ENCODE results near the gene OR4D1. TPM values are rescaled to one million over a fixed set of nuclear protein-coding genes. Genes with fewer than 3 reads are reported as not detected.
"Not testable (repeated sequence)": the region's sequence is repeated elsewhere in the genome, so short reads cannot be mapped to it uniquely, and the experiment has no call there.

The OR4D1 gene
- polyA plus RNA-seq (ENCODE audit: insufficient read length in 4 of 4) = under 1 TPM in 1 of 4 donors, not detected in 3; 0.04 TPM

DNA sequence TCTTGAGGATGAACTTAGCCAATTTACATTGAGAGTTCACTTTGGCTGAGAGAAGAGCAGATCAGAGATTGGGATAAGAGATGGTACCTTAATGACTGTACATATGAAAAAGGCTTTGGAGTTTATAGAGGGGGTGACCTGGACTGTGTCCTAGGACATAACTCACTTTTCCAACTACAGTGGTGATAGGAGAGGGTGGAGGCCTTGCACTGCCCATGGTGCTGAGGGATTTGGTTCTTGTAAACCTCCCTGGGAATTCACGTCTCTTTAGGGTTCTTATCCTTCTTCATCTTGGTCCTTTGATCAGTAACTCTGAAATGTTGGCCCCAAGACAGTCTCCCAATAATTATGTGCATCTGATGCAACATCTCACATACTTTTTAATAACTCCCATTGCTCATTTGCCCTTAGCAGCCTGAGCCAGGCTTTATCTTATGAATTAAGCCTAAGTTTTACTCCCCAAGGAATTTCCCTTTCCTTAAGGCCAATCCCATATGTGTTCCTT lies at the start of gene OR4D1:
OR4D1 (plus strand) TSS at position 455 of the 505 bp plus-strand sequence. CDS start 6,770 bp downstream, outside the sequence.
- no peak for DNase-seq (ENCODE audit: low read depth in 4 of 4, low spot score in 3 of 4)

DNA sequence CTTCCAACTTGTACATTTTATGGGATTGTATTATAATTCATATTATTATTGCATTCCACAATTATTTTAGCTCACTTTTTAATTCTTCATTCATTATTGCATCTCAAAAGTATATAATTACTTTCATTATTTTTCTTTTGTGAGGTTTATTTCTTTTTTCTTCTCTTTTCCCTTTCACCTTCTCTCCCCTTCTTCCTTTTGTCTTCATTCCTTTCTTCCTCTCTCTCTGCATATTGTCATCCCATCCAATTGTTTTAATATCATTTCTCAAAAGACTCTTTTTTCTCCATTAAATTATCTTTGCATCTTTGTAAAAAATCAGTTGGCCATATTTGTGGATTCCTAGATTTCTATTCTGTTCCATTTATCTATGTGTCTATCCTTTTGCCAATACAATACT lies 47.7 kb upstream of the OR4D1 start:
- DNase-seq (ENCODE audit: low read depth in 4 of 4, low spot score in 3 of 4) = no peak

DNA sequence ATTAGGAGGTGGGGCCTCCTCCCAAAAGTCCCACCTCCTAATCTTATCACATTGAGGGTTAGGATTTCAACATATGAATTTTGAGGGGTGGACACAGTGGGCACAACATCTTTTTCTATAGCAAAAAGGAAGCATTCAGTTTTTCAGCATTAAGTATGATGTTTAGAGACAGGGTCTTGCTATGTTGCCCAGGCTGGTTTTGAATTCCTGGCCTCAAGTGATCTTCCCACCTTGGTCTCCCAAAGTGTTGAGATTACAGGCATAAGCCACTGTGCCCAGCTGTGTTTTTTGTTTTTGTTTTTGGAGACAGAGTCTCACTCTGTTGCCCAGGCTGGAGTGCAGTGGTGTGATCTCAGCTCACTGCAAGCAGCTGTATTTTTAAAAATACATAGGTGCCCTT lies 46.3 kb upstream of the OR4D1 start:
- not testable (repeated sequence) for DNase-seq (ENCODE audit: low read depth in 4 of 4, low spot score in 3 of 4)

DNA sequence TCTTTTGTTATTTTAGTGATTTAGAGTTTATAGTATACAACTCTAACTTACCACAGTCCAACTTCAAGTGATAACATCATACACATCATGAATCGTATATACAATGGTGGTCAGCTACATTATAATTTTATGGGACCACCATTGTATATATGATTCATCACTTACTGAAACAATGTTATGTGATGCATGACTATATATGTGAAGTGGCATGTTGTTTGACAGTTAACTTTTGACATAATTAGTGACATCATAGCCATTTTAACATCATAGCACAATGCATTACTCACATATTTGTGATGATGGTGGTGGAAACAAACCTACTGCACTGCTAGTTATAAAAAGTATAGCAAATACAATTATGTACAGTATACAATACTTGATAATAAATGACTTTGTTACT lies 43.1 kb upstream of the OR4D1 start:
- no peak for DNase-seq (ENCODE audit: low read depth in 4 of 4, low spot score in 3 of 4)

DNA sequence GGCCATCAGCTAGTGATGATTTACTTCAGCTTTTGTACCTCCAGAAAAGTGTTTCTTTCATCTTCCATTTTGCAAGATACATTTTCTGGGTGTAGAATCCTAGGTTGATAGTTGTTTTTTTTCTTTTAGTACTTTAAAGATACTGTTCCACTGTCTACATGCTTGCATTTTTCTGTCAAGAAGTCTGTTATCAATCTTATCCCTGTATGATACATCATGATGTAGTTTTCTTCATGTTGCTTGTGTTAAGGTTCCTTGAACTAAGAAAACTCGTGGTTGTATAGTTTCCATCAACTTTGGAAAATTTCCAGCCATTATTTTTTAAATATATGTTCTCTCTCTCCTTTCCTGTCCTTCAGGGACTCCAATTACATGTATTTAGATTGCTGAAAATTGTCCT lies 40.9 kb upstream of the OR4D1 start:
- DNase-seq (ENCODE audit: low read depth in 4 of 4, low spot score in 3 of 4) = no peak

DNA sequence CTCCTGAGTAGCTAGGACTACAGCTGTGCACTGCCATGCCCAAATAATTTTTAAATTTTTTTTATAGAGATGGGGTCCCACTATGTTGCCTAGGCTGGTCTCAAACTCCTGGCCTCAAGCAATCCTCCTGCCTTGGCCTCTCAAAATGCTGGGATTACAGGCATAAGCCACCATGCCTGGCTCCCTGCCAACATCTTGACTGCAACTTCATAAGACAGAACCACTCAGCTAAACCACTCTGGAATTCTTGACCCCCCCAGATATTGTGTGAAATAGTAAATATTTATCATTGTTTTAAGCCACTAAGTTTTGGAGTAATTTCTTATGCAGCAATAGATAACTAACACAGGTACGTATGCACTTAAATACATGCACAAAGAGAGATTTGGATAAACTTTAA lies 39.0 kb upstream of the OR4D1 start:
- no peak for DNase-seq (ENCODE audit: low read depth in 4 of 4, low spot score in 3 of 4)

DNA sequence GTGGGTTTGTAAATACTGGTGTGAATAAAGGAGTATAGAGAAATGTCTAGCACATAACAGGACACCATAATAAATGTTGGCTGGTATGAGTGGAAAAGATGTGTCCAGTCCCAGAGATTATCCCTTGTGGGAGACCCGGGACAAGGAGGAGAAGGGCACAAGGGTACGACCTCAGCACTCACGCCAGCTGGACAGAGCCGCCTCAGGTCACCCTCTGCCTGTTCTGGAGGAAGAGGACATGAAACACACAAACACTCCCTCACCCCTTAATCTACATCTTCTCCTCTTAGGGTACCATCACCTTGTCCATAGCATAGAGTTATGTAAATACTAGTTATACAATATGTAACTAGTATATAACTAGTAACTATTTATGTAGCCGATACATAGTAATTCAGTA lies 38.2 kb upstream of the OR4D1 start:
- DNase-seq (ENCODE audit: low read depth in 4 of 4, low spot score in 3 of 4) = no peak

DNA sequence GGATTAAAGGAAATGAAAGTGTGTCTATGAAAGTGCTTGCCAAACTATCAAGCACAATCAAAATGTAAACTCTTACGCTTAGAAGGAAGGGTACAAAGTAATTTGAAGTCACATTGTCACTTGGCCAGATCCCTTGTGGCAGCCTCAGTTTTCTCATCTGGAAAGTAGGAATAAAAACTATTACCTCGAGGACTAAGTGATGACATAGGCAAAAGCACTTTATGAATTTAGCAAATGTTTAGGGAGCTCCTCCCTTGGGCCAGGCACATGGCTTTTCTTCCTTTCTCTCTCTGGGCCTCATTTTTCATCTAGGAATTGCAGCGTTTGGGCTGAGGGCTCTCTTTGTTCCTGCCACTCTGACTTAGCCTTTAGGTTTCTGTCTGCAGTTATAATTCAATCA lies 36.5 kb upstream of the OR4D1 start:
- DNase-seq (ENCODE audit: low read depth in 4 of 4, low spot score in 3 of 4) = no peak

DNA sequence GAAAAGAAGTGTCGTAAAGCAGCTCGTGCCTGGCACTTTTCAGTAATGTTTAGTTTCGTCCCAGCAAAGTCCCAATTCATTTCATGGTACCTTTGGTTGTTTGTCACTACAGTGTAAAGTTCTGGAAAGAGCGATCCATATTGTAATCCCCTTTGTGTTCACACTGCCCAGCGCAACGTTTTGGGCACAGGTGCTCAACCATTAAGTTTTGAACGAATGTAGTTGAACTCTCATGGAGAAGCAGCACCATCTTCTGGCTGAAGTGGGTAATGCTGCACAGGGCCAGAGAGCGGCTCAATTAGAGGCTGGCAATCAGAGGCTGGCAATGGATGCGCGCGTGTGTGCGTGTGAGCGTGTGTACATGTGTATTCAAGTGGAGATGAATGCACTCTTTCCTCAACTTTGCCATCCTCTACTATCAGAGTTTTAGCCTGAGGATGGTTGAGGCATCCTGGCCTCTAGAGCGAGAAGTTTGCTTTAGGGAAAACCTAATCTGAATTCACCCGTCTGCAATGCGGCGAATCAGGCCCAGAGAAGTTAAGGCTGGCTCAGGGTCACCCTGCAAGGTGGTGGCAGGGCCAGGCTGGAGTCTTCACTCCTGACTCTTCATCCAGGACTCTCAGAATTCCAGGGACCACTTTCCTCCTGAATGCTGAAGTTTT lies 35.1 kb upstream of the OR4D1 start:
- DNase-seq (ENCODE audit: low read depth in 4 of 4, low spot score in 3 of 4) = peak; percentile 56 to 60 (median 58)

DNA sequence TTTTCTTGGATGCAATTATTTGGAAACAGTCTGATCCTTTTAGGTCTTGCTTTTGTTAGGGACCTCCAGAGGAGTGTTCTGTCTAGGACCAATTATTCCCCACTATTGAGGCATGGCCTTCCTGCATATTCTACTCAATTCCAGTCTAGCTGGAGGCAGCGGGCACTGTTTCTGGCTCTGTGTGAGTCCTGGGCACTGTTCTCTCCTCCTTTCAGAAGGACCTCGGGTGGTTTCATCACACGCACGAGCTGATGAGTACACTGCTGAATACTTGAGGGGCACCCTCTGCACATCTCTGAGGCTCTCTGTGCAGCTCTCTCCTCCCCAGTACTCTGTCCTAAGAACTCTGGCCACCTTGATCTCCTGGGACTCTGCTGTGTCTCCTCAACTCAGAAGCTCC lies 34.2 kb upstream of the OR4D1 start:
- DNase-seq (ENCODE audit: low read depth in 4 of 4, low spot score in 3 of 4) = no peak

DNA sequence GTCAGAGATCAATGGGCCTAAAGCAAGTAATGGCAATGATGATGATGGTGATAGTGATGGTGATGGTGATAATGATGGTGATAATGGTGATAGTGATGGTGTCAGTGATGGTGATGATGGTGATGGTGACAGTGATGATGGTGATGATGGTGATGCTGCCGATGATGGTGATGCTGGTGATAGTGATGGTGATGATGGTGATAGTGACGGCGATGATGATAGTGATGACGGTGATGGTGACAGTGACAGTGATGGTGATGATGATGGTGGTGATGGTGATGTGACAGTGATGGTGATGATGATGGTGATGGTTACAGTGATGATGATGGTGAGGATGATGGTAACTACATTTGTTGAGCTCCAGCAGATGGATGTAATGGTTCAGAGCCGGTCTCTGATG lies 30.8 kb upstream of the OR4D1 start:
- DNase-seq (ENCODE audit: low read depth in 4 of 4, low spot score in 3 of 4) = no peak

DNA sequence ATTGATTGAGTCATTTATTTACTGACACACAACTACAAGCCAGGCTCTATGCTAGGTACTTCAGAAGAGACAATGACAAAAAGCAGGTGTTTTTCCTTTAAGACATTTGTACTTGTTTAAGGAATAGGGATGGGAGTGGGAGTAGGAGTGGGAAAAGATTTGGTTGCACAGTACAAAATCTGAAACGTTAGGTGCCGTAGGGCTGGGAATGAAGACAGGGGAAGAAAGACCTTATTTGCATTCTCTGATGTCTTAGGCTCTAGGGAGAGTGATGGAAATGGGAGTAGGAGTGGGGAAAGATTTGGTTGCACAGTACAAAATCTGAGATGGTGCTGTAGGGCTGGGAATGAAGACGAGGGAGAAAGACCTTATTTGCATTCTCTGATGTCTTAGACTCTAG lies 28.7 kb upstream of the OR4D1 start:
- DNase-seq (ENCODE audit: low read depth in 4 of 4, low spot score in 3 of 4) = no peak

DNA sequence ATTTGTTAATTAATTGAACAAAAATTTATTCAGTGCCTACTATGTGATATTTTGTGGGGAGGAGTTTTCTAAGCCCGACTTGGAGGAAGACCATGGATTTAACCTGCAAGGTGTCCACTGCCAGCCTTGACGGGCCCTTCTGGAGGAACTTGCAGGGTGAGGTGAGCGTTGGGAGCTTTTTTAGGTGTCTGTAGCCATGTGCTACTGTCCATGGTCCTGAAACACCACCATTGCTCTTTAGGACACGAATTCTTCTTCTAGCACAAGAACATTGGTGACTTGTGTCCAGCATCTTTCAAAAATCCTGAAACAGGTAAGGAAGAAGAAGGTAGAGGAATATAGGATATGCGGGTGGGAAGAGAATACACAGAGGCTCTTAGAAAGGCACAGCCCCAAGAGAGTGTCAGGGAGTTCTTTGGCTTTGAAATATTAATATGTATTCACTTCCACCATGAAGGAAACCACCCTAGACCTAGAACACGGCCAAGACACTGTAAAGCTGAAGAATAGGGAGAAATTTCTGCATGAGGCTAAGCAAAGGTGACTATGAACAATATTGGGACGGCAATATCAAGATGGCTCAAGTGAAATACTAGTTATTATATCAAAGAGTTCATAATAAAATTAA lies 27.9 kb upstream of the OR4D1 start:
- peak; percentile 66 to 75 (median 70) for DNase-seq (ENCODE audit: low read depth in 4 of 4, low spot score in 3 of 4)

DNA sequence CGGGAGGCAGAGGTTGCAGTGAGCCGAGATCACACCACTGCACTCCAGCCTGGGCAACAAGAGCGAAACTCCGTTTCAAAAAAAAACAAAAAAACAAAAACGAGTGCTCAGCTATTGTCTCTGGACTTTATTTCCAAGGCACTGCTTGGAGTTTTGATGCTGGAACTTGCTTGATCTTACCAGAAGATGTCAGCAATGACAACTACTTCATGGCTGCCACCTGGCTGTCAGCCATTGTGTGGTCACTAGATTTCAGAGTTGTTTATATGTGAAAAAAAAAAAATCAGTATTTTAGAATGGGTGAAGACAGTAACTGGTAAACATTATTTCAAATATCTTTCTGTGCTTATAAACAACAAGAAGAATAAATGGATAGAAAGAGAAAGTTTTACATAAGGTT lies 26.3 kb upstream of the OR4D1 start:
- DNase-seq (ENCODE audit: low read depth in 4 of 4, low spot score in 3 of 4) = no peak

DNA sequence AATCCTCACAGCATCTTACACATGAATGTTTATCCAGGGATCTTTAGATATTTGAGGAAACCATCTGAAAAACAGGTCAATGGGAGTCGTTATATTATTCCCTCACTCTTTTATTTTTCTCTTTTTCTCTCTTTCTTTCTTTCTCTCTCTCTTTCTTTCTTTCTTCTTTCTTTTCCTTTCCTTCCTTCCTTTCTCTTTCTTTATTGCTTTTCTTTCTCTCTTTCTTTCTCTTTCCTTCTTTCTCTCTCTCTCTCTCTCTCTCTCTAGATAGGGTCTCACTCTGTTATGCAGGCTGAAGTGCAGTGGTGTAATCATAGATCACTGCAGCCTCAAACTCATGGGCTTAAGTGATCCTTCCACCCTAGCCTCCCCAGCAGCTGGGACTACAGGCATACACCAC lies 20.3 kb upstream of the OR4D1 start:
- no peak for DNase-seq (ENCODE audit: low read depth in 4 of 4, low spot score in 3 of 4)

DNA sequence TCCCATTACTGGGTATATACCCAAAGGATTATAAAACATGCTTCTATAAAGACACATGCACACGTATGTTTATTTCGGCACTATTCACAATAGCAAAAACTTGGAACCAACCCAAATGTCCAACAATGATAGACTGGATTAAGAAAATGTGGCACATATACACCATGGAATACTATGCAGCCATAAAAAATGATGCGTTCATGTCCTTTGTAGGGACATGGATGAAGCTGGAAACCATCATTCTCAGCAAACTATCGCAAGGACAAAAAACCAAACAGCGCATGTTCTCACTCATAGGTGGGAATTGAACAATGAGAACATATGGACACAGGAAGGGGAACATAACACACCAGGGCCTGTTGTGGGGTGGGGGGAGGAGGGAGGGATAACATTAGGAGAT lies 15.5 kb upstream of the OR4D1 start:
- not testable (repeated sequence) for DNase-seq (ENCODE audit: low read depth in 4 of 4, low spot score in 3 of 4)

DNA sequence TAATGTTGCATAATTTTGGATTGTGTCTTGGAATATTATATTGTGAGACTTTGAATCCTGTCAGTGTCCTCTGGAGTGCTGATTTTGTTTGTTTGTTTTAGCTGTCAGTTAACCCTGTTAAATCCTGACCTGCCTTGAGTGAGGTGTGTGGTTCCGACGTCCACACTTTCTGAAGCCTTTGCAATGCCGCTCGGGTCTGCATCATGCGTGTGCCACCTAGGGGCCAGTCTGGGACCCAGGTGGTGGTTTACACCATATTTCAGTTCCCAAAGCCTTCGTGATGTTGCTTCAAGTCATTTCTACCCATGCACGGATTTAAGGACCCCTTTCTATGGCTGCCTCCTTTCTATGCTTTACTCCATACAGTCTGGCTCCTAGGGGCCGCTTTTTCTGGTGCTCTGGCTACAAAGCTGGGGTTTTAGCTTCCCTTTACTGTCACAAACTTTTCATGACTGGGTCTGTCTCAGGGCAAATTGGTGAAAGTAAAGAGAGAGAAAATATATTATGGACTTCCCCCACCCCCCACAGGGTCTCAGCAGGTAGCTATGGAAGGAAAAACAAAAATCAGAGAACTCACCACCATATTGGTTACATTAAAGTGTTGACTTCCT lies 11.4 kb upstream of the OR4D1 start:
- DNase-seq (ENCODE audit: low read depth in 4 of 4, low spot score in 3 of 4) = no peak

DNA sequence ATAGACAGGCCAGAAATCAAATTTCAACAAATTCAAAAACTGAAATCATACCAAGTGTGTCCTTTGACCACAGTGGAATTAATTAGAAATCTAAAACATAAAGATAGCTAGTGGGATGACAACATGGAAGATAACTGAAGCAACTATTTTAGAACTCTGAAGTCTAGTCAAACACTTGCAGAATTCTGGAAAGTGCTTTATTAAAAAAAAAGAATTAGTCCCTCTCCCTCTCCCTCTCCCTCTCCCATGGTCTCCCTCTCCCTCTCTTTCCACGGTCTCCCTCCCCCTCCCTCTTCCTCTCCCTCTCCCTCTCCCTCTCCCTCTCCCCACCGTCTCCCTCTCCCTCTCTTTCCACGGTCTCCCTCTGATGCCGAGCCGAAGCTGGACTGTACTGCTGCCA lies 6.7 kb upstream of the OR4D1 start:
- no peak for DNase-seq (ENCODE audit: low read depth in 4 of 4, low spot score in 3 of 4)

DNA sequence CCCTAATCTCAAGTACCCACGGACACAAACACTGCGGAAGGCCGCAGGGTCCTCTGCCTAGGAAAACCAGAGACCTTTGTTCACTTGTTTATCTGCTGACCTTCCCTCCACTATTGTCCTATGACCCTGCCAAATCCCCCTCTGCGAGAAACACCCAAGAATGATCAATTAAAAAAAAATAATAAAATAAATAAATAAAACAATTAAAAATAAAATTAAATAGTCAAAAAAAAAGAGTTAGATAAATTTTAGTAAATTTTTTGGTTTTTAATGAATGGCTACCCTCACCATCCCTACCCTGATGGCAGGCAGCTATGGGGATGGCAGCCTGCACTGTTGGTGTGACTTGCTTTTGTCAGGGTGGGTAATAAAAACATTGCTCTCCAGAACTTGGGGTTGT lies 4.8 kb upstream of the OR4D1 start:
- DNase-seq (ENCODE audit: low read depth in 4 of 4, low spot score in 3 of 4) = not testable (repeated sequence)

DNA sequence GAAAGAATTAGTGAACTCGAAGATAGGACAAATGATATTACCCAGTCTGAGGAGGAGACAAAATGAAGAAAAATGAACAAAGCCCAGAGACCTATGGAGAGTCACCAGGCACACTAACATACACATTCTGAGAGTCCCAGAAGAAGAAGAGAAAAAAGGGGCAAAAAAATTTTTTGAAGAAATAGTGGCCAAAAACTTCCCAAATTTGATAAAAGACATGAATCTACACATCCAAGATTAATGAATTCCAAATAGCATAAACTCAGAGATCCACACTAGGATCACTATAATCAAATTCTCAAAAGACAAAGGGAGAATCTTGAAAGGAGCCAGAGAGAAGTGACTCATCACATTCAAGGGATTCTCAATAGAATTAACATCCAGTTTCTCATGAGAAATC lies 3.4 kb upstream of the OR4D1 start:
- DNase-seq (ENCODE audit: low read depth in 4 of 4, low spot score in 3 of 4) = no peak

DNA sequence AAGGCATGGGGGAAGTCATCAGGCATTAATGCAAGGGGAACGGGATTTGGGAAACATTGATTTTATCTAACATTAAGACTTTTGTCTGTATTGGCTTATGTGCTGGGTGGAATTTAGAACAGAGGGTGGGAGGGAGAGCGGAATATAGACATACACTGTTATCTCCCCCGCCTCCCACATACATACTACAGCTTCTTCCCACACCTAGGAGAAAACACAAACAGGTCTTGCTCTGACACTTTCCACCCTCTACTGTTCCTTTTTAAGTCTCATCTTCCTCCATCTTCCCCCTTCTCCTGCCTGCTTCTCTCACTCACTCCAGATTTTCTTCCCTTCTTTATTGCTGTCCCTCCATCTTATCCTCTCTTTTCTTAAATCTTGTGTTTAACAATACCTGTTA lies 425 bp downstream of the OR4D1 start:
- DNase-seq (ENCODE audit: low read depth in 4 of 4, low spot score in 3 of 4) = no peak

DNA sequence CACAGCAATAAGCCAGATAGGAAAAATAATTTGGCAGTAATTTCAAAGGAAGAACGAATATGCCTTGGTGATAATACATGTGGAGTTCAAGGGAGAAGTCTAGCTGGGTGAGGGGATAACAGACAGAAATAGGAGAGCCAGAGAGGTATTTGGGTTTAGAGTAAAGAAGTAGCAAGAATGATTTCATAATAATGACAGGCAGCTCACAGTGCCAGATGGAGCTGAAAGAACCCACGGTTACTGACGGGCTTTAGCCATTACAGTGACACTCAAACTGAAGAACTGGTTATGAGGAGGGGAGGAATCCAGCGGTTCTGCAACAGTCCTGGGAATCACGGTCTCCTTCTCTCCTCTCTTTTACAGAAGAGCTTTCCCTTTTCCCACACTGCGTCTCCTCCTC lies 2.2 kb downstream of the OR4D1 start:
- no peak for DNase-seq (ENCODE audit: low read depth in 4 of 4, low spot score in 3 of 4)

Data from right renal pelvis (tissue), 4 donors.